Measurements from ENCODE around the gene ARMC8. TPM values are rescaled to one million over a fixed set of nuclear protein-coding genes. Genes with fewer than 3 reads are reported as not detected.

ARMC8 gene
- total RNA-seq, 1 donor from 2014 or later: 80.3 TPM

DNA sequence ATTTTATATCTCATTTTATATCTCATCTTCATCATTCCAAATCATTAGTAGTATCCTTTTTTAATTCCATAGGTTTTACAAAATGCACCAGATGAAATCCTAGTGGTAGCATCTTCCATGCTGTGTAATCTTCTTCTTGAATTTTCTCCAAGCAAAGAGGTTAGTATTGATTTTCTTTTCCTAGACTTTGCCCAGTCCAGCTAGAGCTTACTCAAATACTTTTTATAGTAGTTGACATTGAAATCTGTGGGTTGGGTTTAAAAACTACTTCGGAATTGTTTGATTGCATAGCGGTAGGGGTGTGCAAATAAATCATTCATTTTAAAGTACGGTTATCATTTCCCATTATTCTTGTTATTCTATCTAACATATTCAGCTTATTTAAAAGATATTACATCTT lies 80.0 kb downstream of the ARMC8 start:
- Mint-ChIP-seq H3K9me3 (no peaks in the 10 kb centered on the region), H3K27ac (no peak overlapping the region), H3K36me3 (peaks cover 14% of the 10 kb centered on the region), H3K4me1 (no peaks in the 10 kb centered on the region), H3K27me3 (ENCODE audit: insufficient read depth, low read depth) (no peaks in the 10 kb centered on the region), H3K4me3 (no peak overlapping the region)
- H3F3A ChIP-seq (ENCODE audit: low read depth): peaks cover 6% of the 10 kb centered on the region
- H3K4me2 ChIP-seq: no peak overlapping the region
- no peaks in the 10 kb centered on the region for H3K4me1 ChIP-seq
- H3K9me3 ChIP-seq (ENCODE audit: low read depth): no peaks in the 10 kb centered on the region
- no peak overlapping the region for H3K4me3 ChIP-seq
- H2AFZ ChIP-seq (replicated peaks): no peak overlapping the region
- TF ChIP-seq, protein P1, sequence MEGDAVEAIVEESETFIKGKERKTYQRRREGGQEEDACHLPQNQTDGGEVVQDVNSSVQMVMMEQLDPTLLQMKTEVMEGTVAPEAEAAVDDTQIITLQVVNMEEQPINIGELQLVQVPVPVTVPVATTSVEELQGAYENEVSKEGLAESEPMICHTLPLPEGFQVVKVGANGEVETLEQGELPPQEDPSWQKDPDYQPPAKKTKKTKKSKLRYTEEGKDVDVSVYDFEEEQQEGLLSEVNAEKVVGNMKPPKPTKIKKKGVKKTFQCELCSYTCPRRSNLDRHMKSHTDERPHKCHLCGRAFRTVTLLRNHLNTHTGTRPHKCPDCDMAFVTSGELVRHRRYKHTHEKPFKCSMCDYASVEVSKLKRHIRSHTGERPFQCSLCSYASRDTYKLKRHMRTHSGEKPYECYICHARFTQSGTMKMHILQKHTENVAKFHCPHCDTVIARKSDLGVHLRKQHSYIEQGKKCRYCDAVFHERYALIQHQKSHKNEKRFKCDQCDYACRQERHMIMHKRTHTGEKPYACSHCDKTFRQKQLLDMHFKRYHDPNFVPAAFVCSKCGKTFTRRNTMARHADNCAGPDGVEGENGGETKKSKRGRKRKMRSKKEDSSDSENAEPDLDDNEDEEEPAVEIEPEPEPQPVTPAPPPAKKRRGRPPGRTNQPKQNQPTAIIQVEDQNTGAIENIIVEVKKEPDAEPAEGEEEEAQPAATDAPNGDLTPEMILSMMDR (IDR thresholded peaks at IDR 0.05): no peak
- TF ChIP-seq EZH2 (IDR thresholded peaks at IDR 0.05): no peak
- TF ChIP-seq EZH2phosphoT487 (IDR thresholded peaks at IDR 0.05): no peak
- DNase-seq (ENCODE audit: low spot score): no peak
- no peak overlapping the region for H3K27ac ChIP-seq
- no peaks in the 10 kb centered on the region for H3K79me2 ChIP-seq (ENCODE audit: low read depth)
- H4K20me1 ChIP-seq (ENCODE audit: low read depth): no peaks in the 10 kb centered on the region
- peaks cover 9% of the 10 kb centered on the region for H3K36me3 ChIP-seq
- no peaks in the 10 kb centered on the region for H3K27me3 ChIP-seq
- H3K9ac ChIP-seq: no peak overlapping the region

DNA sequence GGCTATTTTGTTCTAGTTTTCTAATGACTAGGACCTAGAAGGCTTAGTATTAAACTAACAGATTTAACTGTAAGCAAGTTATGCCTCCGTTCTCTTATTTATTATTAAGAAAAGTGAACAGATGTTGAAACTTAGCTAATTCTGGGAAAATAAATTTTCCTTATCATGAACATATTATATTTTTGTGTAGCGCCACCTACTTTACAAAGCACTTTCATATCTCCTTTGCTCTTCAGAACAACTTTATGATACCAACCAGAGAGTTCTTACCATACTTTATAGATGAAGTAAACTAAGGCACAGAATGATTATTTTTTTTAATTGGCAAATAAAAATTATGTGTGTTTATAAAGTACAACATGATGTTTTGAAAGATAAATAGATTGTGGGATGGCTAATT lies 83.1 kb downstream of the ARMC8 start:
- H3K4me3 Mint-ChIP-seq: no peak overlapping the region
- no peaks in the 10 kb centered on the region for H3K79me2 ChIP-seq (ENCODE audit: low read depth)
- H3K36me3 ChIP-seq: peaks cover 9% of the 10 kb centered on the region
- no peaks in the 10 kb centered on the region for H3K9me3 Mint-ChIP-seq
- H3K4me1 Mint-ChIP-seq: no peaks in the 10 kb centered on the region
- no peak overlapping the region for H3K9ac ChIP-seq
- no peaks in the 10 kb centered on the region for H3K27me3 Mint-ChIP-seq (ENCODE audit: insufficient read depth, low read depth)
- DNase-seq (ENCODE audit: low spot score): no peak
- H3K36me3 Mint-ChIP-seq: peaks cover 31% of the 10 kb centered on the region
- H2AFZ ChIP-seq (replicated peaks): no peak overlapping the region
- H3K27me3 ChIP-seq: no peaks in the 10 kb centered on the region
- peaks cover 6% of the 10 kb centered on the region for H3F3A ChIP-seq (ENCODE audit: low read depth)
- H4K20me1 ChIP-seq (ENCODE audit: low read depth): no peaks in the 10 kb centered on the region
- no peak overlapping the region for H3K4me2 ChIP-seq
- H3K4me3 ChIP-seq: no peak overlapping the region
- TF ChIP-seq, protein P1 (IDR thresholded peaks at IDR 0.05): no peak
- TF ChIP-seq EZH2 (IDR thresholded peaks at IDR 0.05) (no peak), EZH2phosphoT487 (IDR thresholded peaks at IDR 0.05) (no peak)
- no peak overlapping the region for H3K27ac ChIP-seq
- no peak overlapping the region for H3K27ac Mint-ChIP-seq
- no peaks in the 10 kb centered on the region for H3K9me3 ChIP-seq (ENCODE audit: low read depth)
- H3K4me1 ChIP-seq: no peaks in the 10 kb centered on the region

DNA sequence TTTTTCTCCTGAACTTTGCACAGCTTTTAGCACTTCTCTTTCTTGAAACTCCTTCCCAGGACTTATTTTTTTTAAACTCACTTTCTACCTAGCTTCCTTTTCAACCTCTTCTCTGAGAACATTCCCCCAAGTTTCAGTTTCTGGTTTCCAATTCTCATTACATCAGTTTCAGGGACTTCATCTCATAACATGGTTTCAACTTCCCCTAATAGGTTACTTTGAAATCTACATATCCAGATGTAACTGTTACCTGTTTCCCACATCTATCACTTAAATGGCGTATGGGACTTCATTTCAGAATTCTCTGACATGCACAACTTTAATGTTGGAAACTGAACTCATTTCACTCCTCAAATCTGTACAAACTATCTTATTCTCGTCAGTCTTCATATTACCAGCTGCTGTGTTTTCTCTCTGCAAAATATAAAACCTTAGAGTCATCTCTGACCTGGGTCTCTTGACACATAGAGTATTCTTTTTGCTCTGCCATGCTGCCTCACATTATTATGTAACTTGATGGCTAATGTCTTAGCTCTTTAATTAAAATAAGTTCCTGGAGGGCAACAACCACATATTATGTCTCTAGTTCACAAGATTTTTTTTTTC lies 84.2 kb downstream of the ARMC8 start:
- Histone ChIP-seq H3F3A (ENCODE audit: low read depth) (peaks cover 6% of the 10 kb centered on the region), H3K9ac (no peak overlapping the region), H3K4me1 (no peaks in the 10 kb centered on the region), H4K20me1 (ENCODE audit: low read depth) (no peaks in the 10 kb centered on the region), H3K9me3 (ENCODE audit: low read depth) (no peaks in the 10 kb centered on the region), H3K27ac (peak overlapping the region; percentile 7), H3K79me2 (ENCODE audit: low read depth) (no peaks in the 10 kb centered on the region), H3K4me3 (no peak overlapping the region), H2AFZ (replicated peaks) (no peak overlapping the region), H3K27me3 (no peaks in the 10 kb centered on the region), H3K4me2 (no peak overlapping the region), H3K36me3 (peaks cover 9% of the 10 kb centered on the region)
- peaks cover 27% of the 10 kb centered on the region for H3K36me3 Mint-ChIP-seq
- no peak overlapping the region for H3K4me3 Mint-ChIP-seq
- no peak for DNase-seq (ENCODE audit: low spot score)
- H3K9me3 Mint-ChIP-seq: no peaks in the 10 kb centered on the region
- no peaks in the 10 kb centered on the region for H3K27me3 Mint-ChIP-seq (ENCODE audit: insufficient read depth, low read depth)
- TF ChIP-seq, protein P1 (IDR thresholded peaks at IDR 0.05): no peak
- TF ChIP-seq EZH2 (IDR thresholded peaks at IDR 0.05) (no peak), EZH2phosphoT487 (IDR thresholded peaks at IDR 0.05) (no peak)
- H3K4me1 Mint-ChIP-seq: no peaks in the 10 kb centered on the region
- no peak overlapping the region for H3K27ac Mint-ChIP-seq

Data from neural progenitor cell (in vitro differentiated cells).